Embryonic facial prominence (tissue), 1 donor: Measurements from ENCODE around the gene PIK3IP1.
"Not testable (repeated sequence)": the region's sequence is repeated elsewhere in the genome, so short reads cannot be mapped to it uniquely, and the experiment has no call there.

Source experiments
- DNase-seq: peaks from one replicate; pipeline ENCODE4 v3.0.0-alpha.2; 2016; ENCODE audit errors: extremely low spot score

Gene PIK3IP1

DNA sequence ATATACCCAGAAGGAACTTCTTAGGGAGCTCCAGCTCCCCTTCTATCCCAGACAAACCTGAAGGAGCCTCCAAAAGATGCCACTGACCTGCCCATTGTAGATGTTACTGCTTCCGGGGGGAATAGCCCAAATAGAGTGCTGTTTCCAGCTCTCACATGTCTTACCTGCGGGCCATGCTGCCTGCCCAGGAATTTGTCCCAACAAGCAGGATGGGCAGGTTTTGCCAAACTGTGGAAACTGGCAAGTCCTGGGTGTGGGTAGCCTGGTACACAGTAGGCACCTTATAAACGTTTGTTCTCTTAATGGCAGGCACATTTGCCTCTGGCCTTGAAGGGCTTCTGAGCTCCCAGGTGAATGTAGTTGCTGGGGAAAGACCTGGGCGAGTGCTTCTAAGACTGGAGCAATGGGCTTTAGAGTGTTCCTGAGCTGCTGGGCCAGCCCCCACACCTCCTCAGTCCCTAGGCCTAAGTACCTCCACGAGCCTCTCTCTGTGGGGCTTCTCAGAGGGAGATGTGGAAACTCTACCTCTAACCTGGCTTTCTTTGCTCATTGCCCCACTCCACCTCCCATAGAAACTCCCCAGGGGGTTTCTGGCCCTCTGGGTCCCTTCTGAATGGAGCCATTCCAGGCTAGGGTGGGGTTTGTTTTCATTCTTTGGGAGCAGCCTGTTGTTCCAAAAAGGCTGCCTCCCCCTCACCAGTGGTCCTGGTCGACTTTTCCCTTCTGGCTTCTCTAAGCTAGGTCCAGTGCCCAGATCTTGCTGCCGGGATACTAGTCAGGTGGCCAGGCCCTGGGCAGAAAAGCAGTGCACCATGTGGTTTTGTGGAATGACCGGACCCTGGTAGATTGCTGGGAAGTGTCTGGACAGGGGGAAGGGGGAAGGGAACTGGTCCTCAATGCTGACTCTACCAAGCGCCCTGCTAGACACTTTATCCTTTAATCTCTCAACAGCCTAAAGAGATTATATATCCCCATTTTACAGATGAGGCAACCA, 43.0 kb downstream of the PIK3IP1 start:
- no peak for DNase-seq

DNA sequence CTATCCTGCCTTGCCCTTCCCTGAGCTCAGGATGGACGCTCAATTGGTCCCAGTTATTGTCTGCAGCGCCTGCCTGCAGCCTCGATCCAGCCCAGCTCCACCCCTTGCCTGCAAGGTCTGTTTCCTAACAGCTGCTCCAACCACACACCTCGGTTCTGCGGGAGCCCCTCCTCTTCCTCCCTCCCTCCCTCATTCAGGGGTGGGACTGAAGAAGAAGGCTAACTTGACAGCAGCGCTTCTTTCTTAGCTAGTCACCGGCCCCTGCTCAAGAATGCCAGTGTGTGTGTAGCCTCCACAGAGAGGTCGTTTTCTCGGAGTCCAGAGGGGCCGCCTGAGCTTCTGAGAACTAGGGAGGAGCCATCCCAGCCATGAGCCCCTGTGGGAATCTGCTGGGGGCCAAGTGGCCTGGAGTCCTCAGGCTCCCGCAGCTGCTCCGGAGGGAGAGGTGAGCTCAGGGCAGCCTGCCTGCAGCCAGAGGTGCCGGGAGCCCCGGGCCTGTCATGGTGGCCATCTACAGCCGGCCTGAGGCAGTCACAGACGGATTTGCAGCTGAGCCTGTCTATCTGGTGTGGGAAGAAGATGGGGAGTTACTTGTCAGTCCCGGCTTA, 44.0 kb downstream of the PIK3IP1 start:
- peak; percentile 42 for DNase-seq

DNA sequence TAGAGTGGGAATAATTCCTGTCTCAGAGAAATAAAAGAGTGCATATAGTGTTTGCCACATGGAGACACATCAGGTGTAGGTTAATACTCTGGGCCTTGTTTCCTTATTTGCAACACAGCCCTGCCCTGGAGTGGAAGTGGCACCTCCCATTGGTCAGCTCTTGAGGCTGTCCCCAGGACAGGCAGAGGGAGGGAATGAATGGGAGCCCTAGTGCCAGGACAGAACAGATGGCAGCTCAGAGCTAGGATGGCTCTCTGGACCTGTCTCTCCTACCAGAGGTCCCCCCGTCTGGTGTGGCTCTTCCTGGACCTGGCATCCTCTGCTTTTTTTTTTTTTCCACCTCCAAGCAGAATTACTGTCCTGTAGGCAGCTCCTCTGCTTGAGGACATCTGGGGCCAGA, 44.6 kb downstream of the PIK3IP1 start:
- no peak for DNase-seq

DNA sequence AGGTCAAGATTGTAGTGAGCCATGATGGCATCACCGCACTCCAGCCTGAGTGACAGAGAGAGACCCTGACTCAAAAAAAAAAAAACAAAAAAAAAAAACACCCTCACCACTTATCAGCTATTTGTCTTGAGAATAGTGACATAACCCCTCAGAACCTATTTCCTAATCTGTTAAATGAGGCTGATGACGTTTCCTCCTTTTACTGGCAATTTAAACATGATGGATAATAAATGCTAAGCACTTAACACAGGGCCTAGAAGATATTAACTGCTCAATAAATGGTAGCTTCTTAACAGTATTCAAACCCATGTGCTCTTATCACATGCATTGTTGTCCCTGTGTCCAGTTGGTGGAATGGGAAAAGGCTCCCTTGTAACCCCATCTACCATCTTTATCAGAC, 45.6 kb downstream of the PIK3IP1 start:
- no peak for DNase-seq

DNA sequence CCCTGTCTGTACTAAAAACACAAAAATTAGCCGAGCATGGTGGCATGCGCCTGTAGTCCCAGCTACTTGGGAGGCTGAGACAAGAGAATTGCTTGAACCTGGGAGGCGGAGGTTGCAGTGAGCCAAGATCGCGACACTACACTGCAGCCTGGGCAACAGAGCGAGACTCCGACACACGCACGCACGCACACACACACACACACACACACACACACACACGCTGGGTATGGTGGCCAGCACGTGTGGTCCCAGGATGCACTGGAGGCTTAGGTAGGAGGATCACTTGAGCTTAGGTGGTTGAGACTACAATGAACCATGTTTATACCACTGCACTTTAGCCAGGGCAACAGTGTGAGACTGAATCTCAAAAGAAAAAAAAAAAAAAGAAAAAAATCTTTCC, 46.3 kb downstream of the PIK3IP1 start:
- DNase-seq, result not testable (repeated sequence)

DNA sequence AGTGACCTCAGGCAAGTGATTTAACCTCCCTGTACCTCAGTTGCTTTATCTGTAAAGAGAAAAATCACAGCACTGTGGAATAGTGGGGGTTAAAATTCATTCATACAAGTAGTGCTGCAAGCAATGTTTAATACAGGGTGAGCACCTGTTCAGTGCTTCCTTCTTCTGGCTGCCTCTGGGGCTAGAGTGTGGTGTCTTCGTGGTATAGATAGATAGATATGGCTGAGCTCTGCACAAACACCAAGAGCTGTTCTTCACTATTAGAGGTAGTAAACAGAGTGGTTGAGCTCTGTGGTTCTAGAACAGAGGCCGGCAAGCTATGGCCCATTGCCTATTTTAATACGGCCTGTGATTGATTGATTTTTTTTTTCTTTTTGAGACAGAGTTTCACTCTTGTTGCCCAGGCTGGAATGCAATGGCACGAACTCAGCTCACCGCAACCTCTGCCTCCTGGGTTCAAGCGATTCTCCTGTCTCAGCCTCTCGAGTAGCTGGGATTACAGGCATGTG, 47.3 kb downstream of the PIK3IP1 start:
- DNase-seq, result no peak

DNA sequence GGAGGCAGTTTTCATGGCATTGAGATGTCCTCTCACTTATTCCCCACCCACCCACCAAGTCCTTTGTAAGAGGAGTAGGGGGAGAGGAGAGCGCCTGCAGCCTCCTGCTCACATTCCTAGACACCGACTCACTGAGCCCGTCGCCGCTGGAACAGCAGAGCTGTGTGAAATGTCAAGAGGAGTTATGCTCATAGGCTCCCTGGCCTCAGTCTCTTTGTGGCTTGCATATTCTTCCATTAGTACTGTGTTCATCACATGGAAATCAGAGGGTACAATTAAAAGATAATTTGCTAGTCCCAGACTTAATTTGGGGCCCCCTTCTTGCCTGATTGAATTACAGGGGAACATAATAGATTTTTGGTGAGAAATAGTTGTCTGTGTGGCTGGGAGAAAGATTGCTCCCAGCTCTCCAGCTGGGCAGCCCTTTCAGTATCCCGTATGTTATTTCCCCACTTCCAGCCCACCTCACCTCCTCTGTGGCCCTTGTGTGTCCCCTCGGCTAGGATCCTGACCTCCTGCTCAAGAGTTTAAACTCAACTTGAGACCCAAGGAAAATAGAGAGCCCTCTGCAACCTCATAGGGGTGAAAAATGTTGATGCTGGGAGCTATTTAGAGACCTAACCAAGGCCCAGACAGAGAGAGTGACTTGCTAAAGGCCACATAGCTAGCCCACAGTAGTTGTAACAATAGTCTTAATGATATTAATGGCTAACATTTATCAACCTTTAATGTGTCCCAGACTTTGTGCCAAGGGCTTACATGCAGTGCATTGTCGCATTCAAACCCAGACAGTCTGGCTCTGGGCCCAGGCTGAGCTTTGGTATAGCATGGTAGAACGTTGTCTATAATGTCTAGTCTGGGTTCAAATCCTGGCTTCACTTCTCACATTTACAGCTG, 48.0 kb downstream of the PIK3IP1 start:
- DNase-seq, result no peak

DNA sequence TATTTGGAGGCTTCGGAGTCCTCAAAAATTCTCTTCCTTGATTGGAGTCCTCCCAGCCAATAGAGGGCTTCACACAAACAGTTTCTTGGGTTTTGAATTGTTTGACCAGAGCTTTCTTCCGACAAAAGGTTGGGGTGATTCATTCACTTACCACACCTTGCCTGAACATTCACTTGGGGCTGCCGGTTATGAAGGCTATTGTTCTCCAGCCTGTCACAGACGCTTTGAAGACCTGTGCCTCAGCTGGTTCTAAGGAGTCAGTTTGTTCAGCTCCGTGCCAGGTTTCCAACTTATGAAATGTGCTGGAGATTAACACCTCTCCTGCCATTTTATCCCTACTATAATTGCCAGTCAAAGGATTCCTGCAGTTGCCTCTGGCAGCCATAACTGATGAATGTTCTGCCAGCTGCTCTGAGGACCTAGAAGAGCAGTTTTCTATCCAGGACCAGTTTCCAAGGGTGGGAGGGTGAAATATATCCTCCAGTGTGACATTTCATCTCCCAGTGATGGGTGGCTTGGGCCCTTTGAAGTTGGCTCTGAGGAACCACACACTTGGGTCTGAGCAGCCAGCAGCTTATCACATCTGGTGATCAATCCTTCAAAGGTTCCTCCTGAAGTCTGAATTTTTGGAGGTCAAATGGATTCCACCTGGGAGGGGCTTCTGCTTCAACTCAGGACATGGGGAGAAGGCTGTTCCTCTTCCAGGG, 48.8 kb downstream of the PIK3IP1 start:
- DNase-seq, result no peak

DNA sequence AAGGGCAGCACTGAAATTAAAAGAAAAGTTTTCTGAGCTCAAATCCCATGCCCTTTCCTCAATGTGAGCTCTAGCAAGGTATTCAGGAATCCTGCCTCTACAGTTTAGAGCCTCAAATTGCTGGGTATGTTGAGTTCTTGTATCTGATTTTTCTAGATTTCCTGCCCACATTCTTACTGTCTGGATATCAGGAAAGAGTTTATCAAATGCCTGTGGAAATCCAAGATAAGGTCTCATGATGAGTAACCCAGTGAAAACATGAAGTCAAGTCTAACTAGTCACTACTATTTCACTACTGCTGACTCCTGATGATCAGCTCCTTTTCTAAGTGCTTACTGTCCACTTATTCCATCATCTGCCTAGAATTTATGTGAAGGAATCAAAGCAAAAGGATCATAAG, 50.4 kb downstream of the PIK3IP1 start:
- DNase-seq, result no peak

DNA sequence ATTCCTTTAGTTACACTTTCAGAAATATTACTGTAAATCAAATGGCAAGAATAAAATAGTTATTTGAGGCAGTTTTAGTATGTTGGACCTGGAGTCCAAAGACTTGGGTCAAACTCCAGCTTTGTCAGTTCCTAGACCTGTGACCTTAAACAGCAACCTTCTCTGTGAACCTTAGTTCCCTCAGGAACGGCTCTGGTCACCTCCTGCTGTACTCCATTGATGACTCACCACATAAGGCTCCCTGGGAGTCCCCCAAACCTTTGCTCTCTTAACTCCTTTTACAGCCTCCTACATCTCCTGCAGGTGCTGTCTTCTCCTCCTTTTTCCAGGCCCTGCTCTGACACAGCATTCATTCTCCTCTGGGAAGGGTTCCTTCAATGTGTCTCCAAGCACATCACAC, 51.1 kb downstream of the PIK3IP1 start:
- DNase-seq, result no peak

DNA sequence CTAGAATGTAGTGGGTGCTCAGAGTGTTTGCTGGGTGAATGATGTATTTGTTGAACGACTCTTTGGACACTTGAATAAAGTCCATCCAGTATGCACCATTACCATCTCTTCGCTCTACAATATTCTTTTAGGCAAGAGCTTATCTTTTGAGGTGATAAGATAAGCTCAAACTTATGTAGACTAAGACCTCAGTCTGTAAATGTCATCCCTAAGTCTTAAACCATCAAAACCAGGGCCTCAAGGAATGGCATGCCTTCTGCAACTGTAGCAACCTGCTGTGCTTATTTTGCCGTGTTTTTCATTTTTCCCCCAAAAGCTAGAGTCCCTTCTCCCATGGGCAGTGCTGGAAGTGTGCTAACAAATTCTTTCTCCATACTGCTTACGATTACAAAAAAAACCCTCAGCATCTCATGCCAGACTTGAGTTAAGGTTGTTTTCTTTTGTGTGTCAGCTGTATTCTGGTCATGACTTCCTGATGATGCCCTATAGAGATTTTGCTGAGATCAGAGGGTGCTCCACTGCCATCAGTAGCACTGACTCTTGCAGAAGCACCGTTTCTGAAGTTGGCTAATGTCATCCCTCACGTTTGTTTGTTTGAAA, 52.4 kb downstream of the PIK3IP1 start:
- DNase-seq, result no peak

DNA sequence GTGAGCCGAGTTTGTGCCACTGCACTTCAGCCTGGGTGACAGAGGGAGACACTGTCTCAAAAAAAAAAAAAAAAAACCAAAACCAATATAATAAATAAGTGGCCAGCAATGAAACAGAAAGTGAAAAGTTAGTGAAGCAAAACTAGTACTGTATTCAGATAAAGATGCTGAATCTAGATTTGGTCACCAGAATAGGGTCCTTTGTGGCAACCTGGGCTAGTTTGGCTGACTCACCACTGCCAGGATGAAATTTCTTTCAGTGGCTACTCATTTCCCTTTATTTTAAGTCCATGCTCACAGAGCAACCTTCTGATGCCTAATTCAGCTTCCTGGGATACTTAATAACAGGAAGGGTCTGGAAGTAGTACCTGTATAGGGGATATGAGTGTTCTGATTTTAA, 54.2 kb downstream of the PIK3IP1 start:
- DNase-seq, result no peak

DNA sequence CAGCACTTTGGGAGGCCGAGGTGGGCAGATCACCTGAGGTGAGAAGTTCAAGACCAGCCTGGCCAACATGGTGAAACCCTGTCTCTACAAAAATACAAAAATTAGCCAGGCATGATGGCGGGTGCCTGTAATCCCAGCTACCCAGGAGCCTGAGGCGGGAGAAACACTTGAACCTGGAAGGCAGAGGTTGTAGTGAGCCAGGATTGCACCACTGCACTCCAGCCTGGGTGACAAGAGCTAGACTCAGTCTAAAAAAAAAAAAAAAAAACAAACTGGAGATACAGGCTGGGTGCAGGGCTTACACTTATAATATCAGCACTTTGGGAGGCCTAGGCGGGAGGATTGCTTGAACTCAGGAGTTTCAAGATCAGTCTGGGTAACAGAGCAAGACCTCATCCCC, 56.2 kb downstream of the PIK3IP1 start:
- DNase-seq, result not testable (repeated sequence)

DNA sequence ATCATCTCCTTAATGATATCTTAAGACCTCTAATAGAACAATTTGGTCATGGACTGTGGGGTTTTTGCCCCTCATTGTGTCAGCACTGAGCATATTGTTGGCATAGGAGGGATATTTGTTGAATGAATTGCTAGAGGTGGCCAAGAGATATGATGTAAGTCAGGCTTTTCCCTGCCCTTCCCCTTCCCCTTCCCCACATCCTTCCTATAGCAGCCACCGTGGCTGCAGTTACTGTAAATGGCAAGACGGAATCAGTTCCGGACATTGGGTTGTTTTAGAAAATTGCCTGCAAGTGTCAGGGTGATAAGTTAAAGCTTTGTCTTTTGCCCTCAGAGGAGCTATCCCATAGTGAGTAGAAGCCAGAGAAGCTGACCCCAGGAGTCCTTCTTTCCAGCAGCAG, 57.2 kb downstream of the PIK3IP1 start:
- DNase-seq, result no peak

DNA sequence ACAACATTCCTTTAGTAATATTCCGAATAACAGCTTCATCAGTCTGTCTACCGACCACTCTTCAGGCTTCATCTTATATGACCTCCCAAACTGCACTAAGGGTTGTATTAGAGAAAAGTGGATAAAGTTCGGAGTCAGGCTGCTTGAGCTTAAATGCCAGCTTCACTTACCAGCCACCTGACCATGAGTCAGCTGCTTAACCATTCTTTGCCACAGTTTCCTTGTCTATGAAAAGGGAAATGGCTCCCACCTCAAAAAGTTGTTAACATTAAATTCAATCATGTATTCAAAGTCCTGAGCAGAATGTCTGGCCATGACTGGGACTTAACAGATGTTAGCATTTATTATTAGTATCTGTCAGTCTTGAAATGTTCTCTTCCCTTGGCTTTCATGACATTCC, 59.3 kb downstream of the PIK3IP1 start:
- DNase-seq, result no peak
